Mammary epithelial cell (primary cell): ENCODE data around the gene FGFR4.

Experiments used
- CTCF ChIP-seq, 2 donors: IDR thresholded peaks in 1 of 2; conservative IDR thresholded peaks in 1 of 2; 2 replicates each; pipeline ENCODE4 v1.5.1; 2011 to 2012; ENCODE audit warnings: inconsistent platforms in 2 of 2, low read length in 2 of 2, mild to moderate bottlenecking in 2 of 2, control low read depth in 1 of 2, low read depth in 1 of 2; ENCODE audit not compliant: insufficient read depth in 1 of 2; ENCODE audit errors: extremely low read depth in 1 of 2
- EZH2 ChIP-seq: IDR thresholded peaks from 2 replicates; pipeline ENCODE4 v1.6.1; 2012; ENCODE audit warnings: low read length, inconsistent platforms, borderline replicate concordance

GRCh38 chr5:177096162-177097015 is 9.7 kb downstream of the FGFR4 start:
- TF ChIP-seq CTCF (conservative IDR thresholded peaks at IDR 0.05 in 1 of 2, IDR thresholded peaks at IDR 0.05 in 1 of 2; ENCODE audit: extremely low read depth in 1 of 2, insufficient read depth in 1 of 2, low read depth in 1 of 2, low read length in 2 of 2) (no peak), EZH2 (no peak)
